HL-60 (cell line): ENCODE results near the gene LARP1.

Source experiments
- DNase-seq, 2 experiments: peaks; one replicate each; pipeline ENCODE4 v3.0.0-alpha.2; 2010 to 2020; ENCODE audit warnings: low read depth in 1 of 2, low spot score in 1 of 2
- H3K27ac ChIP-seq: fragments of 250-450 bp; sonication (Bioruptor Pico); replicated peaks from 2 replicates; pipeline ENCODE4 v1.5.1; 2020; ENCODE audit warnings: mild to moderate bottlenecking, moderate library complexity
- H3K27me3 ChIP-seq: fragments of 250-450 bp; sonication (Bioruptor Pico); 2 replicates; pipeline ENCODE4 v1.5.1; 2021; ENCODE audit warnings: mild to moderate bottlenecking, moderate library complexity; ENCODE audit not compliant: insufficient read depth, poor library complexity, severe bottlenecking
- H3K4me3 ChIP-seq: replicated peaks from 2 replicates; pipeline ENCODE4 v1.5.1; 2011; ENCODE audit warnings: mild to moderate bottlenecking, control low read depth, low read length; ENCODE audit not compliant: insufficient read depth
- CTCF ChIP-seq: IDR thresholded peaks from one replicate; pipeline ENCODE4 v1.5.1; 2011; ENCODE audit warnings: low read length, control low read depth, inconsistent platforms; ENCODE audit not compliant: insufficient read depth
- GABPA ChIP-seq: IDR thresholded peaks from 2 replicates; pipeline ENCODE4 v1.6.1; 2012; ENCODE audit warnings: low read depth
- POLR2AphosphoS5 ChIP-seq: IDR thresholded peaks from 2 replicates; pipeline ENCODE4 v1.6.1; 2012; ENCODE audit warnings: low read depth
- REST ChIP-seq: IDR thresholded peaks from 2 replicates; pipeline ENCODE4 v1.6.1; 2012; ENCODE audit warnings: low read depth; ENCODE audit not compliant: insufficient replicate concordance
- SPI1 ChIP-seq: IDR thresholded peaks from 2 replicates; pipeline ENCODE4 v1.6.1; 2012; ENCODE audit warnings: low read depth, mild to moderate bottlenecking, borderline replicate concordance

The LARP1 gene

GRCh38 chr5:154756009-154756867, 1.1 kb downstream of the LARP1 start:
- peak overlapping the region; percentile 63 for H3K4me3 ChIP-seq
- TF ChIP-seq REST = no peak
- TF ChIP-seq POLR2AphosphoS5 = peak; percentile 38
- no peak for TF ChIP-seq SPI1
- peak overlapping the region; percentile 98 for H3K27ac ChIP-seq
- H3K27me3 ChIP-seq = no peaks in the 10 kb centered on the region
- no peak for DNase-seq

GRCh38 chr5:154756868-154757813, 2.0 kb downstream of the LARP1 start:
- peak; percentile 57 to 74 for DNase-seq
- peak overlapping the region; percentile 63 for H3K4me3 ChIP-seq
- H3K27ac ChIP-seq = peak overlapping the region; percentile 98
- H3K27me3 ChIP-seq = no peaks in the 10 kb centered on the region
- TF ChIP-seq REST (peak; percentile 25), GABPA (no peak), POLR2AphosphoS5 (peak; percentile 47; the same call in 1 of the 2 replicates), SPI1 (no peak), CTCF (no peak)

DNA sequence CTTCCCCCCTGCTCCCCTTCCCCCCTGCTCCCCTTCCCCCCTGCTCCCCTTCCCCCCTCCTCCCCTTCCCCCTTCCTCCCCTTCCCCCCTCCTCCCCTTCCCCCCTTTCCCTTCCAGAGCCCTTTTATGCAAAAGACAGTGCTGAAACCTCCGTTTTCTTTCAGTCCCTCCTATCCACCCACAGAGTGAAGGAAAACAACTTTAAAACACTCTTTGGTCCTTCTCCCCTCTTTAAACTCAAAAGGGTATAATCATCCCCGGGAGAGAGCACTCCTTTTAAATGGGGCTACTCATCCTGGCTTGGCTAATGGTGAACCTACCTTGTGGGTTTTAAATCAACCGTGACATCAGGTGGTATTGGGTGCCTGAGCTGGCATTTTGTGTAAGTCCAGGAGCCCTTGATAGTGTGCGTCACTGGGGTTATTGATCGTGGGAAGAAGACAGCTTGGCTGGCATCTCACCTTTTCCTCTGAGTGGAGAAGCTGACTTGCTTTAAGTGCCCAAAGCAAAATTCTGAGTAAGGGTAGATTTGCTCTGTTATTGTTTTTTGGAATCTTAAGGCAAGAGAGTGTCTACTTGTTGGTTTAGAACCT, 2.7 kb downstream of the LARP1 start:
- Histone ChIP-seq H3K27me3 (no peaks in the 10 kb centered on the region), H3K27ac (0 out of 2 replicates have a peak overlapping the region, but pooled peaks have one; percentile 41), H3K4me3 (peak overlapping the region; percentile 33)
- DNase-seq = no peak
- TF ChIP-seq SPI1 (no peak), CTCF (no peak), GABPA (no peak), REST (no peak), POLR2AphosphoS5 (no peak)
